HG02610 (cell line): Measurements from ENCODE around the gene CCZ1.
"Not testable (repeated sequence)": the region's sequence is repeated elsewhere in the genome, so short reads cannot be mapped to it uniquely, and the experiment has no call there.

Experiments used
- ATAC-seq: cut with Tn5 transposase; IDR thresholded peaks from one replicate; pipeline ENCODE4 v1.9.1; 2021; ENCODE audit warnings: mild to moderate bottlenecking, moderate library complexity; ENCODE audit not compliant: unreplicated experiment

CCZ1 gene

DNA sequence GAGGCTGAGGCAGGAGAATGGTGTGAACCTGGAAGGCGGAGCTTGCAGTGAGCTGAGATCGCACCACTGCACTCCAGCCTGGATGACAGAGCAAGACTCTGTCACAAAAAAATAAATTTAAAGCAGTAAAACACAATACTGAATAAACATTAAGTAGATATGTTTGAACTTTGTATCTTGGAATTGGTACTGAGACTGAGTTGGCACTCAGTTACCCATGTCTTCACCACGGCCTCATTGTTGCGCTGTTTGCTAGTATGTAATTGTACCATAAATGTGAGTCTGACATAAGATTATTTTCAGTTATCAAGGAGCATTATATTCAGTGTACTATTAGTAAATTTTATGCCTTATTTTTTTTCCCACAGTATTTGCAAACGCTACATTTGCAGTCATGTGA lies 6.2 kb downstream of the CCZ1 start:
- not testable (repeated sequence) for ATAC-seq

GRCh38 chr7:5908835-5909234 lies 10.3 kb downstream of the CCZ1 start:
- not testable (repeated sequence) for ATAC-seq

GRCh38 chr7:5916529-5916928 lies 18.0 kb downstream of the CCZ1 start:
- ATAC-seq = not testable (repeated sequence)

- ATAC-seq = not testable (repeated sequence)
Observed at GRCh38 chr7:5924180-5924579, 25.6 kb downstream of the CCZ1 start.

DNA sequence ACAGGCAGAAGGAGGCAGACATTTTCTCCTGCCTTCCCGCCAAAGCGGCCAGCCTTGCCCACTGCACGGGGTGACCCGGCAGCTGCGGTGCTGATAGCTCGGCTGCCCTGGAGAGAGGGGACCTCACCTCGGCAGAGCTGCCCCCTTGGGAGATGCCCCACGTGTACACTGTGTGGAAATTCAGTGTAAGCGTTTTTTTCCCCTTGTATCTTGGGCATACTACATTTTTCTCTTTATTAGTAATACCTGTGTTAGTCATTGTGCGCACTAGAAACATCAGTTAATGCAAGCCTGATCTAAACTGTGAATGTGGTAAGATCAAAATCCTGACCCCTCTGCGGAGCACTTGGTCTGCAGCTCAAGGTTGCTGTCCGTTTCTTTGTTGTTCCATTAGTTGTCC lies 26.1 kb downstream of the CCZ1 start:
- ATAC-seq = not testable (repeated sequence)

GRCh38 chr7:5926263-5926870 lies 27.8 kb downstream of the CCZ1 start:
- not testable (repeated sequence) for ATAC-seq

GRCh38 chr7:5930290-5930689 lies 31.8 kb downstream of the CCZ1 start:
- not testable (repeated sequence) for ATAC-seq

DNA sequence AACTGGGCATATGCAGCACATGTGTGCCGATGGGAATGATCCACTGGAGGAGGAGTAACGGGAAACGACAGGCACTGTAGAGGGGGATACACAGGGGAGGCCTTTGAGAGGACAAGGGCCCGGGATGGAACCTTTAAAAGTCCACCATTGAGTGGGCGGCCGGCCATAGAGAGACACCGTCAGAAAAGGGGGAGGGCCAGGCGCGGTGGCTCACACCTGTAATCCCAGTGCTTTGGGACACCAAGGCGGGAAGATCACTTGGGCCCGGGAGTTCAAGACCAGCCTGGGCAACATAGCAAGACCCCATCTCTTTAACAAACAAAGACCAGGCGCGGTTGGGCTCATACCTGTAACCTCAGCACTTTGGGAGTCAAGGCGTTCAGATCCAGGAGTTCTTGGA lies 32.7 kb downstream of the CCZ1 start:
- ATAC-seq = not testable (repeated sequence)

DNA sequence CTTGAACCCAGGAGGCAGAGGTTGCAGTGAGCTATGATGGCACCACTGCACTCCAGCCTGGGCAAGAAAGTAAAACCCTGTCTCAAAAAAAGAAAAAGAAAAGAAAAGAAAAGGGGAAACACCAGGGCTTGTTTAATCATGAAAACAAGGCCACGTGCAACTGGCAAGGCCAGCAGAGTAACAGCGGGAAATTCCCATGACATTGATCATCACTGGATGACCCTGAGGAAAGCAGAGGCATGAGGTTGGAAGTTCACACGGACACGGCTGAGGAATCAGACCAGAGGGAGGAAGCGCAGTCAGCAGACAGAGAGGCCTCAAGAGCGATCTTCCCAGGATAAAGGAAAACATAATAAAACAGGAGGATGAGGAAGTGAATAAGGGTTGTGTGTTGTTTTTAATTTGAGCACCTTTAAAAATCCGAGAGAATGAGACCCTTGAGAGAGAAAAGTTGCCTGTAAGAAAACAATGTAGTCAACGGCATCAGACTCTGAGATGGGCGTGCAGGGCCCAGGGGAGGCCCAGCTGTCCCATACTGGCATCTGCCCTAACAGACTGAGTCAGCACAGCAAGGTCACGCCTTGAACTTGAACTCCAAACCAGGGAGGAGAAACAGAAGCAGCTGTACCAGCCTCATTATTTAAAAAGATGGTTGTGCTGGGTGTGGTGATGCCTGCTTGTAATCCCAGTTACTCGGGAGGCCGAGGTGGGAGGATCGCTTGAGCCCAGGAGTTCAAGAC lies 33.5 kb downstream of the CCZ1 start:
- ATAC-seq = not testable (repeated sequence)

DNA sequence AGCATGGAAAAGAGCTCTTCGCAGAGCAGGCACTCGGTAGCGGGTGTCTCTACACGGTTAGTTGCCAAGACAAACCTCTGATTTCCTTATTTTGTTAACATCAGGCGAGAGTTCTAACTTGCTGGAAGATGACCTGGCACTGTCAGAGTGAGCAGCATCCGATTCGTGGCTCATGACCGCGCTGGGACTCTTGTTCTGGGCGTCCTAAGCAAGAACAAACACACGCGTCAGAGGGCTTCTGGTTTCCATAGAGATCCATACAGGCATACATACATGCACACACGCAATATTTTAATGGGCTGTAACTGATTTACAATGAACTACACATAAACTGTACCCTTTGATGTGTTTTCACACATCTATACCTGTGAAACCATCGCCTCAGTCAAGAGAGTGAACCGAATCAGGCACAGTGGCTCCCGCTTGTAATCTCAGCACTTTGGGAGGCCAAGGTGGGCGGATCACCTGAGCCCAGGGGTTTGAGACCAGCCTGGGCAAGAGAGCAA lies 36.5 kb downstream of the CCZ1 start:
- ATAC-seq = not testable (repeated sequence)

GRCh38 chr7:5963205-5963604 lies 64.7 kb downstream of the CCZ1 start:
- not testable (repeated sequence) for ATAC-seq

- ATAC-seq = not testable (repeated sequence)
Observed at GRCh38 chr7:5963810-5964209, 65.3 kb downstream of the CCZ1 start.

GRCh38 chr7:5970347-5970911 lies 71.9 kb downstream of the CCZ1 start, which contains the start of gene RSPH10B:
Gene RSPH10B (minus strand): TSS chr7:5970689. CDS start chr7:5967116, 3,573 bp downstream.
- not testable (repeated sequence) for ATAC-seq

DNA sequence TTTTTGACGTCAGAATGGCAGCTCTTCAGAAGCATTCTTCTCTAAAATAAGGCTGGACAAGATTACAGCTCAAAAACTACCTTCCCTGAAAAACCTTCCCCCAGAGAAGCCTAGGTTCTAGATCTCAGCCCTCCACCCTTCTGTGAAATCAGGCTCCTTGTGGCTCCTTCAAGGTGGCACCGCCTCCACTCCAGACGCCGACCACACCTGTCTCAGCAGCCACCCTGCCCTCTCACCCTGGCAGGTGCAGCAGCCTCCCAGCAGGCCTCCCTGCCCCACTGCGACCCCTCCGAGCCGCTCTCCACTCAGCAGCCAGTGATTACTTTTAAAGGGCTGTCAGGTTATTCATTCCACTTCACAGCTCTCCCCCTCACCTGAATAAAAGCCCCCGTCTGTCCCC lies 75.0 kb downstream of the CCZ1 start:
- not testable (repeated sequence) for ATAC-seq
